SH-SY5Y (cell line): Measurements from ENCODE around the gene KBTBD7.

ENCODE experiments used
- GATA2 ChIP-seq: IDR thresholded peaks from 2 replicates; pipeline ENCODE4 v1.6.1; 2011; ENCODE audit warnings: mild to moderate bottlenecking, low read depth, low read length
- GATA3 ChIP-seq: IDR thresholded peaks from 2 replicates; pipeline ENCODE4 v1.6.1; 2011; ENCODE audit warnings: low read depth, mild to moderate bottlenecking, low read length, moderate library complexity

GRCh38 chr13:41182231-41182630 lies 12.1 kb downstream of the KBTBD7 start:
- TF ChIP-seq GATA2 (no peak), GATA3 (no peak)
